ENCODE results near the gene C1orf21.

Gene C1orf21

DNA sequence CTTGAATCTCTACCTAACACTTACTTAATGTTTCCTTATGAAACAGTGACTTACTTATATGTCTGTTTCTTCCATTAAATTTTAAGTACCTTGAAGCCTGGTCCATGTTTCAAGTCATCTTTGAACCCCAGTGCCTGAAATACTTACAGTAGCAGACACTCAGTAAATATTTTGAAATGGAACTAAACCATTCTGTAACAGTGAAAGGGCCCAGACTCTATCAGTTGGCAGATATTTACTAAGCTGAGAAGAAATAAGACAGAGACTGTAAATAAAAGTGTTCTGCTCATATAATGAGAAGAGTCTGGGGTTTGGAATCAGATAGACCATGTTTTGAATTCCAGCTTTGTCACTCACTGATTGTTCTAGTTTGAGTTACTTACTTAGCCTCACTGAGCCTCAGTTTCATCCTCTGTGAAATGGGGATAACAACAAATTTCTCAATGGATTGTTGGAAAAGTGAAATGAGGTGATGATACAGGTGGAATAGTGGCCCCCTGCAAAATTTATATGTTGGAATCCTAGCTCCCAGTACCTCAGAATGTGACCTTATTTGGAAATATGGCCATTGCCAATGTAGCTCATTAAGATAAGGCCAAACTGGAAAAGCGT is 19.3 kb upstream of the C1orf21 start:
- Histone ChIP-seq H3K9me3 (ENCODE audit: low read length) (no peaks in the 10 kb centered on the region), H3K4me1 (ENCODE audit: insufficient read depth, low read length) (no peaks in the 10 kb centered on the region)

DNA sequence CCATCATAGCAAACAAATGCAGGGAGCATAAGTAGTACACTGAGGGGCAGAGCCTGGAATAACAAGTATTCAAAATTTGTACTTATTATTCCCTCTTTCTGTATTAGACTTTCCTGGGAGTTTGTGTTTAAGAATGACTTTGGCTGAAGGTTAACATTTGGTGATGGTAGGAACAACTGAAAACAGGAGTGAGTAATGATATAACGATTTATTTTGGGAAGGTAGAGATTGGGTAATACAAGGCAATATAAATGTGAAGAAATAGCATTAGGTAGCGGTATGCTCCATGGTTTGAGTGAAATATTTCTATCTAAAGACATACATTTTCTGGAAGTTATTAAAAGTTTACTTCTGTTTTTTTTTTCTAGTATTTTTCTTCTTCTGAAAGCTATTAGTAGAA is 18.5 kb upstream of the C1orf21 start:
- Histone ChIP-seq H3K27me3 (ENCODE audit: insufficient read depth, low read length) (no peaks in the 10 kb centered on the region), H3K9me3 (ENCODE audit: low read length) (no peaks in the 10 kb centered on the region), H3K4me3 (ENCODE audit: low read length) (no peak overlapping the region), H3K36me3 (ENCODE audit: insufficient read depth, low read length) (no peaks in the 10 kb centered on the region), H3K4me1 (ENCODE audit: insufficient read depth, low read length) (no peaks in the 10 kb centered on the region), H2AFZ (ENCODE audit: low read depth, low read length) (no peak overlapping the region)

More for the DNA sequence above, 19.3 kb upstream of the C1orf21 start:
- Histone ChIP-seq H3K4me3 (ENCODE audit: low read length) (no peak overlapping the region), H2AFZ (ENCODE audit: low read depth, low read length) (no peak overlapping the region), H3K27me3 (ENCODE audit: insufficient read depth, low read length) (no peaks in the 10 kb centered on the region), H3K36me3 (ENCODE audit: insufficient read depth, low read length) (no peaks in the 10 kb centered on the region)

DNA sequence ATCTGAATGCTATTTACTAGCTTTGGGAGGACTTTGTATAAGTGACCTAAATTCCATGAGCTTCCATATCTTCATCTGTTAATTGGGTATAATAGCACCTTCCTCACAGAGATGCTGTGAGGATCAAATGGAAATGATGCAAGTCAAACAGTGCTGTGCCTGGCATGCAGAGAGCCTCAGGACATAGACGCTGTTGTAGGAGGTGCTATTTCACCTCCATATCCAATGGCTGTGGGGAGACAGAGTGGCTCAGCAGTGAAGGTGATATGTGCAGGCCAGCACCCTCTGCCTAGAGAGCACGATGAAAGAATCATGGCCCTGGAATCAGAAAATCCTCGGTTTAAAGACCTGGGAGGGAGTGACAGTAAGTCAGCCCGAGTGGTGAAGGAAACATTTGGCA is 16.0 kb upstream of the C1orf21 start:
- no peaks in the 10 kb centered on the region for H3K4me1 ChIP-seq (ENCODE audit: insufficient read depth, low read length)
- H3K4me3 ChIP-seq (ENCODE audit: low read length) = no peak overlapping the region
- no peaks in the 10 kb centered on the region for H3K36me3 ChIP-seq (ENCODE audit: insufficient read depth, low read length)
- no peaks in the 10 kb centered on the region for H3K9me3 ChIP-seq (ENCODE audit: low read length)
- H3K27me3 ChIP-seq (ENCODE audit: insufficient read depth, low read length) = no peaks in the 10 kb centered on the region
- H2AFZ ChIP-seq (ENCODE audit: low read depth, low read length) = no peak overlapping the region

DNA sequence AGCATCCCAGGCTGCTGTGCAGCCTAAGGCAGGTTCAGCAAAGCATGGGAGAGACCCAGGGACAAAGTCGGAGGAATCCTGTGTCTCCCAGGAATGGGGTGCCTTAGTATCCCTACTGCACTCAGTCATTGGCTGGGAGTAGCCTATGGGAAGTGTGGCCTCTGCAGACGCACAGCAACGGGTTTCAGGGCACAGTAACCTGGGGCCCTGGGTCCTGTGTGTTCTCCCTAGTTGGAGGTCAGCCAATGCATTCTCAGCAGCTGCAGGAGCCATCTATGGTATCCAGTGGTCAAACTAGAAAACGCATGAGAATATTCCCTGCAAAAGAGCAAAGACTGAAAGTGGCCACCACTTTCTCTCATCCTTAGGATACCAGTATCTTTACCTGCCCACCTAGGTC is 13.7 kb upstream of the C1orf21 start:
- H3K4me3 ChIP-seq (ENCODE audit: low read length) = no peak overlapping the region
- H2AFZ ChIP-seq (ENCODE audit: low read depth, low read length) = no peak overlapping the region
- H3K27me3 ChIP-seq (ENCODE audit: insufficient read depth, low read length) = no peaks in the 10 kb centered on the region
- H3K36me3 ChIP-seq (ENCODE audit: insufficient read depth, low read length) = no peaks in the 10 kb centered on the region
- no peaks in the 10 kb centered on the region for H3K9me3 ChIP-seq (ENCODE audit: low read length)
- no peaks in the 10 kb centered on the region for H3K4me1 ChIP-seq (ENCODE audit: insufficient read depth, low read length)

DNA sequence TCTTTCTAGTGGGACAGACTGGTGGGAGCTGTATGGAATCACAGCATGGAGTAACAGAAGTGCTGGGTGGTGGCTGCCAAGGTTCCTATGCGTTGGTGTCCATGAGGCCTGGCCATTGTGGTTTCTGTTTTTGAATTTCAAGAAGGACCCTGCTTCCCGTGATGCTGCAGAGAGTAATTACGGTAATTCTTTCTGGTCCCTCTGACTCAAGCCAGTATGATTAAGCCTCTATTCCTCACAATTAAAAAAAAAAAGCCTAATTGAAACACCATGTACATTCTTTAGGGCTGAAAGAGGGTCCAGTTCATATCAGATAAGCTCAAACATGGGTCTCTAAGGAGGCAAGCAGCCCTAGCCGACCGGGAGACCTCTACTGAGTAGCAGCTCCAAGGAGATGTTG is 10.5 kb upstream of the C1orf21 start:
- no peaks in the 10 kb centered on the region for H3K27me3 ChIP-seq (ENCODE audit: insufficient read depth, low read length)
- no peaks in the 10 kb centered on the region for H3K36me3 ChIP-seq (ENCODE audit: insufficient read depth, low read length)
- H3K4me3 ChIP-seq (ENCODE audit: low read length) = no peak overlapping the region
- H2AFZ ChIP-seq (ENCODE audit: low read depth, low read length) = no peak overlapping the region
- H3K4me1 ChIP-seq (ENCODE audit: insufficient read depth, low read length) = no peaks in the 10 kb centered on the region
- no peaks in the 10 kb centered on the region for H3K9me3 ChIP-seq (ENCODE audit: low read length)

DNA sequence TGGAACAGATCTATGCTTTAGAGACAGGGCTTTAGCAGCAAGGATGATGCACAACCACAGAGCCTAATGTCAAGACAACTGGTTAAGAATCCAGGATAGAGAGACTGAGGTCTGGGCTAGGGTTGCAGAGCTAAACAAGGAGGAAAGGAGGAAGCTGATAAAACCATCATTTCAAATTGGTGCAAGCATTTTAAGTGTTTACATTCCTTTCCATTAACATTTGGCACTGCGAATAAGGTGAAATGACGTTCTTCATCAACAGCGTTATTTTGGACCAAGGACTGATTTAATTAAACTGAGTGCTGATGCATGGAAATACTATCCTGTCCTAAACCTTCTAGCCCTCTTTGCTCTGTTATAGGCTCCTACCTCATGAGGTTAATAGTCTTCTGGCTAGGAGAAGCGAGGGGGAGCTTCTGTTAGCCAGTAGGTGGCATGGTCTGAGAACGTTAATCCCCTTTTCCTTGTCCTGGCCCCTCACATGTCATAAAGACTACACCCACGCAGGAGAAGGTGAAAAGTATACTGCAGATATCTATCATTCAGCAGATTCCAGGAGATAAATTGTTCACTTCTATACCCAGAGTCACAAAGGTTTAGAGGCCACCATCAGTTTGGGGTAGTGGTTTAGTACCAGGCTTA is 7.6 kb upstream of the C1orf21 start:
- no peak overlapping the region for H2AFZ ChIP-seq (ENCODE audit: low read depth, low read length)

DNA sequence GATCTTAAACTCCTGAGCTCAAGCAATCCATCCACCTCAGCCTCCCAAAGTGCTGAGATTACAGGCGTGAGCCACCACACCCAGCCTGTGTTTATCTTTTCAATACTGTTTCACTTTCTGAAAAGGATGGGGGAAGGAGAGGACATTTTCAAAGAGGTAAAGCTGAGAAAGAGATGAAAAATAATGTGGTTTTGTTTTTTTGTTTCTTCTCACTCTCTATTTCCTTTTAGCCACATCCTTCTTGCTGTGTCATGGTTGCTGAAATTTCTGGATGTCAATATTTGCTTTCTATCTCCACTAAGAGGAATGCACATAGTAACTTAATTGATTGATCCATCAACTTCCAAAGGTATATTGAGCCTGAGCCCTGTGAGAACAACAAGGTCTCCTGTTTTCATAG is 6.4 kb upstream of the C1orf21 start:
- H3K4me1 ChIP-seq (ENCODE audit: insufficient read depth, low read length) = peaks cover 13% of the 10 kb centered on the region
- no peaks in the 10 kb centered on the region for H3K27me3 ChIP-seq (ENCODE audit: insufficient read depth, low read length)
- H3K36me3 ChIP-seq (ENCODE audit: insufficient read depth, low read length) = no peaks in the 10 kb centered on the region
- H3K9me3 ChIP-seq (ENCODE audit: low read length) = no peaks in the 10 kb centered on the region
- H3K4me3 ChIP-seq (ENCODE audit: low read length) = no peak overlapping the region
- no peak overlapping the region for H2AFZ ChIP-seq (ENCODE audit: low read depth, low read length)

More for the DNA sequence above, 7.6 kb upstream of the C1orf21 start:
- no peaks in the 10 kb centered on the region for H3K36me3 ChIP-seq (ENCODE audit: insufficient read depth, low read length)
- no peak overlapping the region for H3K4me3 ChIP-seq (ENCODE audit: low read length)
- H3K4me1 ChIP-seq (ENCODE audit: insufficient read depth, low read length) = peaks cover 1% of the 10 kb centered on the region
- H3K27me3 ChIP-seq (ENCODE audit: insufficient read depth, low read length) = no peaks in the 10 kb centered on the region
- no peaks in the 10 kb centered on the region for H3K9me3 ChIP-seq (ENCODE audit: low read length)

DNA sequence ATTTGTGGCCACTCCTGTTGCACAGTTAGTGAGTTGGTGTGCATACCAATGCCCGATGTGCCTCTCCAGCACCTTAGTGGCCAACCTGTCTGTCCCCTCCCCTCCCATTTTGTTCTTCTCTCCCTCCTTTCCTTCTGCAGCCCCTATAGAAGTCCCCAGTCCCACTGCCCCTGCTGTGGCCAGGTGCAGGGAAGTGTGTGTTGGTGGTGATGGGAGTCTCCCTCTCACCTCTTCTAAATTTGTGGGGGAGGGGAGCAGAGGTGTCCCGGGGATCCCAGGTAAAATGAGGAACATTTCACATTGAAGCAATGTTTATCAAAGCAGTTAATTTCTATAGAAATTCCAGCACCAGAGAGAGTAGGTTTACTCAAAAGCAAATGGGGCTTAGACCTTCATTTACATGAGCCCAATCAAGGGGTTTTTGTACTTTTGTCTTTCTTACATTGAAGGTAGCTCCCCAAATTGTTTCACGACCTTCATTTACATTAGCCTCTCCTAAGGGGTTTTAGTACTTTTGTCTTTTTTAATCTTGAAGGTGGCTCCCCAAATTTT is 3.0 kb upstream of the C1orf21 start:
- H2AFZ ChIP-seq (ENCODE audit: low read depth, low read length) = no peak overlapping the region
- no peak overlapping the region for H3K4me3 ChIP-seq (ENCODE audit: low read length)
- H3K9me3 ChIP-seq (ENCODE audit: low read length) = no peaks in the 10 kb centered on the region
- H3K36me3 ChIP-seq (ENCODE audit: insufficient read depth, low read length) = no peaks in the 10 kb centered on the region
- H3K4me1 ChIP-seq (ENCODE audit: insufficient read depth, low read length) = peaks cover 21% of the 10 kb centered on the region
- H3K27me3 ChIP-seq (ENCODE audit: insufficient read depth, low read length) = no peaks in the 10 kb centered on the region

DNA sequence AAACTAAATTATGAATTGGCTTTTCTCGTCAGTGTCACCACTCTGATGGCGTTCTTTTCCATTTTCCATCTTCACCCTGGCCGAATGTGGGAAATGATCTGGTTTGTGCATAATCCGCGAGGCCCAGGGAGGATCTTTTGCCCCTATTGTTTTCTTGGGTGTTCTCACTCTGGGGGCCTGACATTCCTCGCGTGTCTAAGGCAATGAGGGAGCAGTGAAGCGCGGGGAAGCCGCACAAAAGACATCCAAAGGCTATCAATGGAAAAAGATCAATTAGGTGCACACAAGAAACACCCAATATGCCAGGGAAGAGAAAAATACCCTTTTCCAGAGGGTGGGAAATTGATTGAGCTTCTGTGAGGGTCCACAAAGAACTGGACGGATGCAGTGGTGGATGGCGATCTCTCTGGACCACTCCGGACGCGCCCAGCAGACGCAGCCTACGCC is 941 bp upstream of the C1orf21 start:
- no peaks in the 10 kb centered on the region for H3K27me3 ChIP-seq (ENCODE audit: insufficient read depth, low read length)
- peak overlapping the region; percentile 99 for H3K4me3 ChIP-seq (ENCODE audit: low read length)
- peak overlapping the region; percentile 21 for H2AFZ ChIP-seq (ENCODE audit: low read depth, low read length)
- no peaks in the 10 kb centered on the region for H3K9me3 ChIP-seq (ENCODE audit: low read length)
- H3K36me3 ChIP-seq (ENCODE audit: insufficient read depth, low read length) = no peaks in the 10 kb centered on the region
- peaks cover 32% of the 10 kb centered on the region for H3K4me1 ChIP-seq (ENCODE audit: insufficient read depth, low read length)

DNA sequence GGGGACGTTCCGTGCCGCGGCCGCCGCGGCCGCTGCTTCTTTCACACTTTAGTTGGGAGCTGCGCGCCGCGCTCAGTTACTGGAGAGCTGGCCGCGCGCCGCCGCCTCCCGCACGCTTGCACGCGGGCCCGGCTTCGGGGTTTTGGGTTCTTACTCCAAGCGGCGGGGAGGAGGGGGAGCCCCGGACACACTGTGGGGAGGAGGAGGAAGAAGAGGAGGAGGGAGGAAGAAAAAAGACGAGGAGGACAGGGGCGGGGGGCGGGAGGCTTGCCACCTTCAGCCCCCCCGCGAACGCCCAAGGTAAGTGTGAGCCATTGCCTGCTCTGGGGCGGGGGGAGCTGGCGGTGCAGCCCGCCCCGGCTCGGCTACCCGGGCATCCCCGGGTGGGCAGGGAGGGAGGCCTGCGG is 243 bp downstream of the C1orf21 start:
- Histone ChIP-seq H3K4me3 (ENCODE audit: low read length) (peak overlapping the region; percentile 99), H3K36me3 (ENCODE audit: insufficient read depth, low read length) (no peaks in the 10 kb centered on the region), H2AFZ (ENCODE audit: low read depth, low read length) (peak overlapping the region; percentile 99), H3K4me1 (ENCODE audit: insufficient read depth, low read length) (peaks cover 32% of the 10 kb centered on the region), H3K27me3 (ENCODE audit: insufficient read depth, low read length) (no peaks in the 10 kb centered on the region), H3K9me3 (ENCODE audit: low read length) (no peaks in the 10 kb centered on the region)

DNA sequence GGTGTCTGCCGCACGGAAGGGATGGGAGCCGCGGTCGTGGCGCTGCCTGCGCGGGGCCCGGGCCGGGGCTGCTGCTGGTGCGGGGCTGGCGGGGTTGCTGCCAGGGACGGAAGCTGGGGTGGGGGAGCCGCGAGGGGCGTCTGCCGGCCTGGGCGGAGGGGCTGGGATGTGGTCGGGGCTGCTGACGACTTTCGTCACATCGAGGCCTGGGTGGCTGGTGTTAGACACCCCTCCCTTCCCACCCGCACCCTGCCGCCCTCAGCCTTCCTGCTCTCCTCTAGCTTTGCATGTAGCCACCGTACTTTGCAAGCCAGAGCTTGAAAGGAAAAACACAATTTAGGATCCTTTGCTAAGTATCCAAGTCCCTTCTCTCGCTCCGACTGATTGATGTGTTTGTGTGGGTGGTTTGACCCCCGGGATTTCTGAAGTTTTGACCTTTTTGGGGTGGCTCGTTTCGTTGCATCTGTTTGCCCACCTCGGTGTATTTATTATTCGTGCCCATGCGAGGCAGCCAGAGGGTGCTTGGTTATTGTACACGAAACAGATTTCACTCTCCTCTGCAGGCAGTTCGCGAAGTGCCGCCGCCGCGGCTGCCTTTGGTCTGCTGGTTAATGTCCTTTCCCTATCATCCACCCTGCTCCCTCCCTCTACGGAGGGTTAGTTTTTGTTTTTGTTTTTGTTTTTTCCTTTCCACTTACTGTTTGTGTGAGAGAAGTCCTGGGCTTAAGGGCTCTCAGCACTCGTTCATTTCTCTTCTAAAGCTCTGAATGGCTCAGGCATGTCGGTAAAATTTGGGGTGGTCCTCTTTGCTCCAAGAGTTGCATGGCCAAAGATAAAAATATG is 868 bp downstream of the C1orf21 start:
- H2AFZ ChIP-seq (ENCODE audit: low read depth, low read length) = peak overlapping the region; percentile 99
- no peaks in the 10 kb centered on the region for H3K36me3 ChIP-seq (ENCODE audit: insufficient read depth, low read length)
- peaks cover 32% of the 10 kb centered on the region for H3K4me1 ChIP-seq (ENCODE audit: insufficient read depth, low read length)
- peak overlapping the region; percentile 99 for H3K4me3 ChIP-seq (ENCODE audit: low read length)
- H3K9me3 ChIP-seq (ENCODE audit: low read length) = no peaks in the 10 kb centered on the region
- no peaks in the 10 kb centered on the region for H3K27me3 ChIP-seq (ENCODE audit: insufficient read depth, low read length)

DNA sequence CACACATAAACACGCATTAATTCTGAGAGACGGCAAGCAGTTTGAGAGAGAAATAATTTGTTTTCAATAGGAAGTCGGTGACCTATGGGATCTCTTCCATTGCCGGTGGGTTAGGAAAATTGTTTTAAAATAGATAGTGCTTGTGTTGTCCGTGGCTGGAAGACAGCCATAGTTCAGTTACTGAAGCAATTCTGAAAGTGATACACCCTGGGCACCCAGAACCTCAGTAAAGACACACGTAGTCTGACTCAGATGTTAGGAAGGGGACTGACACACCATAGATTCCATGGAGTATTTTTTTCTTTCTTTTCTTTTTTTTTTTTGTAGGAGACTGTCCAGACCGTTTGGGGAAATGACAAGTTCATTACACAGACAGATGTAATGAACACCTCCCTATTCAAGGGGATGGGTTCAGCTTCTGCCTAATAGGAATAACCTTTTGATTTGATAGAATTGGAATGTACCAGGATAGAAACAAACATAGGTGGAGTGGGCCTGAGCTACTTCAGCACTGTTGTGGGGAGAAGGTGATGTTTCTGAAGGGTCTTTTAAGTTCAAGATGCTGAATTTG is 1.6 kb downstream of the C1orf21 start:
- Histone ChIP-seq H3K27me3 (ENCODE audit: insufficient read depth, low read length) (no peaks in the 10 kb centered on the region), H3K9me3 (ENCODE audit: low read length) (no peaks in the 10 kb centered on the region), H3K4me1 (ENCODE audit: insufficient read depth, low read length) (peaks cover 32% of the 10 kb centered on the region), H2AFZ (ENCODE audit: low read depth, low read length) (peak overlapping the region; percentile 99), H3K4me3 (ENCODE audit: low read length) (peak overlapping the region; percentile 99), H3K36me3 (ENCODE audit: insufficient read depth, low read length) (no peaks in the 10 kb centered on the region)

DNA sequence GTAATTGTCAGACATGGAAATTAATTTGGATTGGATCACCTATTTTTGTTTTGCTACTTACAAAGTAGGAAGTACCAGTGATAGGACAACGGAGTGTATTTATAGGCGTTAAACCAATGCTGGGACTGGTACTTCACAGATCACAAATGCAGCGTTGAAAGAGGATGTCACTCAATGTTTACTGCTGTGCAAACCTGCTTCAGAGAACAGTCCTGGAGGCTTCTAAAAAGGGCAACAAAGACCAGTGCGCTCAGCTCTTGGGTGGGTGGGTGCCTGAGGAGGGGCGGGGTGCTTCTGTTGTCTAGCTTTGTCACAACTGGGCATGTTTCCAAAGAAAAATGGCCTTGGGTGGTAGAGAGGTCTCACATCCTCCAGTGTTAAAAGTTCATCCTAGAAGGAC is 2.1 kb downstream of the C1orf21 start:
- Histone ChIP-seq H3K4me3 (ENCODE audit: low read length) (peak overlapping the region; percentile 99), H3K36me3 (ENCODE audit: insufficient read depth, low read length) (no peaks in the 10 kb centered on the region), H2AFZ (ENCODE audit: low read depth, low read length) (no peak overlapping the region), H3K4me1 (ENCODE audit: insufficient read depth, low read length) (peaks cover 32% of the 10 kb centered on the region), H3K27me3 (ENCODE audit: insufficient read depth, low read length) (no peaks in the 10 kb centered on the region), H3K9me3 (ENCODE audit: low read length) (no peaks in the 10 kb centered on the region)
